ENCODE data around the gene C1orf21.
A peak's percentile ranks its signal among the peaks of the same experiment; 100 is the strongest.

The C1orf21 gene

DNA sequence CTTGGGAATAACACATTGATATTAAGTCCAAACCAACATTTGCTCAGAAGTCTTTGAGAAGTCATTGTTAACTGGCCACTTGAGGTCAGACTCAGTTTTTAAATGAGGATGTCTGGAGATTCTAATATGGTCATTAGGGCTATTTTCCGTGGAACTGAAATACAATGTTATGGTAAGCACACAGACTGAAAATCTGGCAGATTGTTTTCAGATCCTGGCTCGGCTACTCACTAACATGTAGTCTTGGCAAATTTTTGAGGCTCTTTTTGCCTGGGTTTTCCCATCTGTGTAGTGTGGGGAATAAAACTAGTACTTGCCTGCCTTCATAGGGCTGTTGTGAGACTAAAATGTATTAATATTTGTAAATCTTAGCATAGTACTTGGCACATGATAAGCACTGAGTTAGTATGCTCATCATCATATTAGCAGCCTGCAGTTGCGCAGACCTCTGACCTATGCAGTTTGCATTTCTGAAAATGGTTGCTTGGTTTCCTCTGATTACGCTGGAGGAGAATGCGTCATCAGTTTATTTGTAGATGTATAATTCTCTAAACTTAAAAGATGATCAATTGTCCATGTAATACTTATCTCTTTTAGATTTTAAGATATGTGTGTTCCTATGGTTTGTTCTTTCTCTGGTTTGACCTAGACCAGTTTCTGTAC is 100.8 kb downstream of the C1orf21 start:
- no peak for DNase-seq

DNA sequence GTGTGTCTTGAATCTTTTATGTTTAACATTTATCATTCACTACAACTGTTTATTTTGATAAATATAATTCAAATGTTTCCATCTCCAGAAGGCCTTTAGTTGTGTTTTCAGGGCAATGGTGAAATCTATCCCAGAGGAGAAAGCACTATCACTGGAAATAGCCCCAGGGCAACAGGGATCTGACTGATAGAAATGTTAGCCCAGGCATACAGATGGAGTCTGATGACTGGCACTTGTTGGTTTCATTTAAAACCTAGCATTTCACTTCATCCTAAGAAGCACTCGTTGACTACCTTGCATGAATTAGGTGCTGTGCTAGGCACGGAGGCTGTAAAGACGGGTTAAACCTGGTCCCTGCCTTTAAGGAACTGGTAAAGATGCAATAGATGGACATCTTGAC is 103.1 kb downstream of the C1orf21 start:
- DNase-seq: no peak

DNA sequence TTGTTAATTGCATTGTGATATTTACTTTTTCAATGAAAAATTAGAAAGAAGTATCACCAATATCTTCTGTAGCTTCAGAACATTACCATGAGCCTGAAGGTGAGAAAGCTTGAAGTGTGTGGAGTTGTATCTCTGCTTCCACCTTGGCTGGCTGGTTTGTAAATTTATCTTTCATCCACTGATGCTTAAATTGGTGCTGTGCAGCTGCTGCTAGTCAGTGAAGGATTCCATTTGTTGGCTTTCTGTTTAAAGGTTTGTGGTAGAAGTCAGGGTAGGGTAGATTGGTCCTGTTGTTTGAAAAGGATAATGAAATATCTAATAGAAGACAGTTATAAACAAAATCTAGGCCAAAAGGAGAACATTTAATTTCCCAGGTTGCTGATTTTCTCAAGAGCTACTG is 105.7 kb downstream of the C1orf21 start:
- DNase-seq: no peak

DNA sequence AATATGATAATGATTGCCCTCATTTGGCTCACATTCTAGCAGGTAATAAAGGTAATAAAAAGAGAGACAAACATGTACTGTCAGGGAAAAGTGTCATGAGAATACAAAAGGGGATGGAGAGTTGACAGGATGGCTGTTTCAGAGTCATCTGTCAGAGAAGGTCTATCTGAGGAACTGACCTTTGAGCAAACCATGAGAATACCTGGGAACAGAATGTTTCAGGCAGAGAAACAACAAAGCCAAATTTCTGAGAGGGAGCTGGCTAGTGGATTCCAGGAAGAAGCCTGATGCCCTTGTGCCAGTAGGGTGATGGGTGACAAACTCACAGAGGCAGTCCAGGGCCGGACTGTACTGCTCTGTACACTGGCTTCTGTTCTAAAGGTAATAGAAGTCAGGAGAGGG is 107.2 kb downstream of the C1orf21 start:
- no peak for DNase-seq

DNA sequence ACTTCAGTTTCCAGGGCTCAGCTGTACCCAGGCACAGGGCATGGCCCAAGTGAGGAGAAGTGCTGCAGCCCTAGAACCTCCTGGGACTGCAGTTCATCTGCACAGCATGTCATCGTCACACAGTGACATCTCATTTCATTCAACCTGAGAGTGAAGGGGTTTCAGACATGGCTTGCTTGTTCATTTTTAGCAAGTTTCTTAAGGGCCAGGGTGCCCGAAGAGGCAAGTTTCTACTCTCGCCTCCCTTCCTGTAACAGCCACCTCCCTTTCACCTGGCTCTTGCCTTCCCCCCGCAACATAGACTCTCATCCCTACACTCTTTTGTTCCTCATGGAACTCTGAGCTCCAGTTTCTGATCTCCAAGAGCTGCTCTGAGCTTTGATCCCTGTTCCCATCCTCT is 108.1 kb downstream of the C1orf21 start:
- DNase-seq: no peak

DNA sequence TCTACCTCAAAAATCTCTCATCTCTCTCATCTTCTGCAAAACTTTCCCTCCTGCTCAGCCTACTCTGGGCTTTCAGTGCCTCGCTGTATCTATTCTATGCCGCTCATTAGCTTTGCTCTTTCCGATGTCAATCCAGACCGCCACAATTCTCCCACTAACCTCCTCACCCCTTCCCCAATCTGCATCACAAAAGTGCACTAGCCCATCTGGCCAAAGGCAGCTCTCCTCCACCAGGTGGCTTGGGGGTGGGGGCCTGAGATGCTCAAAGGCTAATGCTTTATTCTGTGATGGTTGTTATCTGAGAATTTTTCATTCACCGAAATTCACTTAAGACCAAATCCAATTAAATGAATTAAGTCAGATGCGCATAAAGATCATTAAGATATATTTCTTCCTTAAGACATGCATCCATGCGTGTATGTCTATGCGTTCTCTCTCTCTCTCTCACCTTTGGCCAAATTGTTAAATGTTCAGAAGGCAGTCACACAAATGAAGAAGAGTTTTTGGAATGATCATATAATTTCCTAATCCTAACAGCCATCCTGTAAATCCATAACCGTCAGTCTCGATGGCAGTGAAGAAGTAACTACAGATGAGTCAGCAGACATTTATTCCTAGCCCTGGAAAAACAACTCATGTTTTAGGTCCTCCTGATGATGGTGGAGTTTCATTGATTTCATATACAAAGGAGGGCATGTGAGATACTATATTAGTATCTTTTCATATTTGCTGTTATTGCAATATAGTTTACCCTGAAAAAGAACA is 111.3 kb downstream of the C1orf21 start:
- DNase-seq: no peak

DNA sequence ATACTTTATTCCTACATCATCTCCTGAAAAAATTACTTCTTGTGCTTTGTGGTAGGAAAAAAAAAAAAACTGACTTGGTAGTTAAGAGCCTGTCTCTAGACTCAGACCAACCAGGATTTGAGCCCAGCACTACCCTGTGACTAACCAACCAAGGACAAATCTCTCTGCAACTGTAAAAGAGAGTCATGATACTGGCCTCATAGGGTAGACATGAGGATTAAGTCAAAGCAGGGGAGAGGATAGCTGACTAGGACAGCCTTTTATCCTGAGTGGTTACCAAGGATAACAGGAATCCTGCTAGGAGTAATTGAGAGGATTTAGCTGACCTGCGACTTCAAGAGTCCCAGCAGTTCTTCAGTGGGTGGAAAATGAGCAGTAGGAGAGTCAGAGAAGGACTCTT is 112.8 kb downstream of the C1orf21 start:
- DNase-seq: no peak

DNA sequence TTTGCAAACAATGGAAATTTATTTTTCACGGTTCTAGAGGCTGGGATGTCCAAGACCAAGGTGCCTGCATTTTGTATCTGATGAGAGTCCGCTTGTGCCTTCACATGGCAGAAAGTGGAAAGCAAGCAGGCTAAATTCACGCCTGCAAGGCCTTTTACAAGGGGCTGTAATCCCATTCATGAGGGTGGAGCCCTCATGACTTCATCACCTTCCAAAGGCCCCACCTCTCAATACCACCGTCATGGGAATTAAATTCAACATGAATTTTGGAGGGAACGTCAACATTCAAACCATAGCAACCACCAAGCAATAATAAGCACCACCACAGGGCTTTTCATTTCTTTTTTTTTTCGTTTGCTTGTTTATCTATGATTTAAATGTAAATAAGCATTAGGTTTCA is 115.3 kb downstream of the C1orf21 start:
- no peak for DNase-seq

DNA sequence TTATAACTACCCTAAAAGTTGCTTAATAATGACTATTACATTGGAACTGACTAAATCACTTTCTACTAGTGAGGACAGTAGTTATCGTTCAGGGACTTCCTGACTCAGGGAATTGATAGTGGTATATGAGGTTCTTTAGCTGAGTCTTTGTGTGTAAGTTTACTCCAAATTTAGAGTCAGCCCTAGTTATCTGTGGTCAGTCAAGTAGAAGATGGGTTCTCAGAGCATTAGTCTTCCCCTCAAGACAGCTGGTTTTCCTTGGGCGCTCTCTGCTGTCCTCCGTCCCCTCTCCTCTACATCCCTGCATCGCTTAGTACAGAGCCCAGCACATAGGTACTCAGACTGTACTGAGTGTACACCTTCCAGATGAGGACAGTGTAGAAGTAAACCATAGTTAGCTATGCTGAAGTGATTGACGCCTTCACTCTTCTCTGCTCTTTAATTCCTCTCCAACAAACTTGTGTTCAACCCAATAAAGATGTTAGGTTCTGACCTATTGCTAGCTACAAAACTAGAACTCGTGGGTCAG is 116.5 kb downstream of the C1orf21 start:
- DNase-seq: peak in 1 of 2 donors; percentile 12

DNA sequence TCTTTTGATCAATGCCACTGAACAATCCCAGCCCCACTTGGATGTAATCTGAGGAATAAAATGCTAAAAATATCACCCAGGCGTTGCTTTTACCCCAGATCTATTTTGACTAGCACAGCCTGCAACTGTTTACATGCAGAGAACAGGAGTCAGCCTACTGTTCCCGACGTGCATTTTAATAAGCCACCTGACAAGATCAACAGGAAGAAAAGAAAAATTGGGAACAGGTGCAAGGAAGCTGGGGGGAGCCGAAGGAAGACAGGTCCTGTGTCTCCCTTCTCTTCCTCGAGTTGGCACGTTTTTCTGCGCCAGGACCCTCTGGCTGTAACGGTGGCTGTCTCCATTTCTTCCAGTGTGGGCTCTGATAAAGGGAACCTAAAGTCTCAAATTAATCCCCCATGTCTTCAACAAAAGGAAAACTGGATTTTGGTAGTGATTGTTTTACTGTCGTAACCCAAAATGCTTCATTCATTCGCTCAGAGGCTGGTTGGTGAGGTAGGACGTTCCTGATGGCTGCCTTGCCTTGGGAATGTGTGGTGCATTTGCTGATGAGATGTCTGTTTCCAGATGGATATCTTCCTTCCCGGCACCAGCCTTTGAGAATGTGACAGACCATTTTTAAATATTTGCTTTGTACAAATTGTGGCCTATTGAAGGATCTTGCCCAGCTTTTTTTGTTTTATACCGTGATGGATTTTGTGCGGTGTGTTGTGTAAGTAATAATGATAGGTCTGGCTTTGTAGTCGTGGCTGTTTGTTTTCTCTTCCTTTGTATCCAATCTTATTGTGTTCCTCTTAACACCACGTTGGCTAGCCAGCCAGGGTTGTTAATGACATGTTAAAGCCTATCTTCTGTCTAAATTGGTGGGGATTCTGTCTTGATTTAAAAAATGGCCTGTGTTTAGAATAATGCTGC is 117.5 kb downstream of the C1orf21 start:
- no peak for DNase-seq

DNA sequence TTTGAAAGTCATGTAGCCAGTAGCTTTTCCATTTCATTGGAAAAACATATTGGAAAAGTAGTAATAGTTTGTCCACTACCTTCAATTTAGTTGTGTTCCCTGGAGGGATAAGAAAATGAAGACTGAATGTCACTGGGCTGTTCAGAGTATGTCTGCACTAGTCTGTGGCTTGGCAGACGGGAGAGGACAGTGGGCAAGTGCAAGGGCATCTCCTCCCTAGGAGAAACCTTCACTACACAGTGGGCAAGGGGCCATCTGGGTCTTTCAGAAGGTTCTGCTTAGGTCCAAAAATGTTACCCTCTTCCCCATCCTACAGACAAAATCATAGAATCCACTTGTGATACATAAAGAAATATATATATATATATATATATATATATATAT is 118.1 kb downstream of the C1orf21 start:
- DNase-seq: no peak

DNA sequence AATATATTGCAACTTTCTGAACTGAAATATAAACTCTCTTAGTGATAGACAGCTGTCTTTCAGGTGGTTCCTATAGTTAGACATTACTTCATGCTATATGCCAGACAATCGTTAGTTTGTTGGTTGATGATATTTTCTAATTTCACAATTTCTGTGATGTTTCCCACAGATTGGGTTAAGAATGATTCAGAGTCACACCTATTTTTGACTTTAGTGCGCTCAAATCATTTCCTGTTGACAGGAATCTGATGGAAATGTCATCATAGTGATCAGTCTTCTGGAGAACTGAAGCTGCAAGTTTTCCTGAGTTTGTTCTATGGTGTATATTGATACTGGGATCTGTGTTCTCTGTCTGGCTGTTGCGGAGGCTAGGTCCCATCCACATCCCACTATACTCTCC is 119.7 kb downstream of the C1orf21 start:
- no peak for DNase-seq

DNA sequence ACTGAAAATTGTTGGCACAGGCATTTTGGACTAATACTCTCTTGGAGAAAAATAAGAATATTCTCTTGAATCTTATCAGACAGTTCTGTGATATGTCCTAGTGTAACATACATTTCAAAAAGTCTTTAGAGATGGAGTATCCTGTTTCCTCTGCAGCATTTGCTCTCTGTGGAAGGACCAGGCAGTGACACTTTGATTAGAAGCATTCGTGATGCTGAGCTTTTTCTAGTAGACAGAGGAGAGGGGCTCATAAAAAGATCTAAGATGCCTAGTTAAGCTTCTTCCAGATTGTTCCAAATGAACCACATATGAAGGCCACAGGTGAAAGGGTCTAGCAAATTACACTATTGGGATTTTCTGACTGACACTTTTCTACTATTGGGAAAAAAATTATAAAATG is 120.3 kb downstream of the C1orf21 start:
- no peak for DNase-seq

DNA sequence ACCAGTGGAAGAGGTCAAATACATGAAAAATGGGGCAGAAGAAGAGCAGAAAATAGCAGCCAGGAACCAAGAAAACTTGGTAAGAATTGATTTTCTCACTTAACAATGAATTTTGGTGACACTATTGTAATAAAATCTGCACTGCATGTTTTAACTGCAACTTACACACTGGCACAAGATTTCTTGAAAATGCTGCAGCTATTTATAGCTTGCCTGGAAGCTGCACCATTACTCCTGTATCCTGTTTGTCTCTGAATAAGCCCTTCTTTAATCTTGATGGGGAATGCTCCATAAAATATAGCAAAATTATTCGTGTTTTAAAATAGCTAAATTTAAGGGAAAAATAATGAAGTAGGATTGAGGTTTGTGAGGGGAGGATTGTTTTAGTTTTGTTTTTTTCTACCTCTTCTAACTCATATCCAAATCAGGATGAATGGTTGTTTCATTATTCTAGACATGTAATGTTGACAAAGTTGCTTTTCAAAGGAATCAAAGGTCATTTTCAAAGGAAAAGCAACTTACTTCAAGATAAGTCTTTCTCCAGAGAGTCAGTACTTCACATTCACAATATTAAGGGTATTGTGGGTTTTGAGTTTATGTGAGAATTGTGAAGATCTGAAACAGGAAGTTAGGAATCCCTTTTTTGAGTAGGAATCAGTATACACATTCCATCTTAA is 120.9 kb downstream of the C1orf21 start:
- DNase-seq: no peak

DNA sequence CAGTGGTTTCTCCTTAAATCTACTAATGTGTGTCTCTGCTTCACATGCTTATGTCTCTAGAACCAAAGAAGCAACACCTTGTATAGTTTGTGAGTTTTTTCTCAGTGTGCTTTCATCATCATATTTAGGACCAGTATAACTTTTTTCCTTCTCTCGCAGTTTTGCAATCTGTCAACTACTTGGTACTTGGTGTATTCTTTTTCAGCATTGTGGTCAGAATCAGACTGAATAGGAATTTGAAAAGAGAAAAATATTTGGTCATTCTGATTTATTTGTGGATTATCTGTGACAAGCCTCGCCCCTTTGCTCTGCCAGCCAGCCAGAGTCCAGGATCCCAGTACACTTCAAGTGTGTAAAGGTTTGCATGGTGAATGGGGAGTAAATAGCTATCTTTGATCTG is 122.3 kb downstream of the C1orf21 start:
- no peak for DNase-seq

DNA sequence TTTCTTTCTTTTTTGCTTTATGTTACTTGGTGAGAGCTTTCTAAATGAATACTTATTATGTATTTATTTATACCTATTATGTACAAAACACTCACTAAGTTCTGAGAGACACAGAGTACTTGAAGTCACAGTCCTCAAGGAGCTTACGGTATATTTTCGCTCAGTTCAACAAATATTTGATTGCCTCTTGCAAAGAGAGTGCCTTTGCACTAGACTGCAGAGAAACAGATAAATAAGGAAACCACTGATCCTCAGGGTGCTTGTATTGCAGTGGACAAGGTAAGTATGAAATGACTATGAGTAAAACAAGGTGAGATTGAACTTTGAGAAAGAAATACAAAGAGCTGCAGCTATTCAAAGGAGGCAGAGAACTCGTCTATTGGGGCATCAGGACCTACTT is 123.3 kb downstream of the C1orf21 start:
- no peak for DNase-seq

DNA sequence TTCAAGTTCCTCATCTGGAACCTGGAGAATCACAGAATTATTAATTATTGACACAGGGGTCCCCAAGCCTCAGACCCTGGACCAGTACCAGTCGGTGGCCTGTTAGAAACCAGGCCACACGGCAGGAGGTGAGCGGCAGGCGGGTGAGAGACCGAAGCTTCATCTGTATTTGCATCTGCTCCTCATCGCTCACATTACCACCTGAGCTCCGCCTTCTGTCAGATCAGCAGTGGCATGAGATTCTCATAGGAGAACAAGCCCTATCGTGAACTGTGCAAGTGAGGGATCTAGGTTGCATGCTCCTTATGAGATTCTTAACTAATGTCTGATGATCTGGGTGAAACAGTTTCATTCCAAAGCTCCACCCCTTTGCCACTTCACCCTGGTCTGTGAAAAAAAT is 125.9 kb downstream of the C1orf21 start:
- DNase-seq: no peak

DNA sequence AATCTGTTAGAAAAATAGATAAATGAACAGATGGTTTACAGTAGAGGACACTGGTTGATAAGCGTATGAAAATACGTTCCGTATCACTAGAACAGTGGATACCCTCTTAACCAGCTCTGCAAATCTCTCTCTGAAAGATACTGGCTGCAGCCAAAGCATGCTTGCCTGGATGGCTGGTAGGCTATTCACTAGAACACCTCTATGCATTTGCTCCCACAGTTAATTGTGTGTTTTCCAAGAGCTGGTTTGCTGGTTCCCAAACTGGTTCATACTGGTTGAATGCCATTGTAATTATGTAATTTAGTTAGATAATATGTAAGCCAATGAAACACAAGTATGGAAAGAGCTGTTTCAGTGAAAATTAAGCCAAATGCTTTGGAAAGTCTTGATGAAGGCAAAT is 126.6 kb downstream of the C1orf21 start:
- DNase-seq: no peak

DNA sequence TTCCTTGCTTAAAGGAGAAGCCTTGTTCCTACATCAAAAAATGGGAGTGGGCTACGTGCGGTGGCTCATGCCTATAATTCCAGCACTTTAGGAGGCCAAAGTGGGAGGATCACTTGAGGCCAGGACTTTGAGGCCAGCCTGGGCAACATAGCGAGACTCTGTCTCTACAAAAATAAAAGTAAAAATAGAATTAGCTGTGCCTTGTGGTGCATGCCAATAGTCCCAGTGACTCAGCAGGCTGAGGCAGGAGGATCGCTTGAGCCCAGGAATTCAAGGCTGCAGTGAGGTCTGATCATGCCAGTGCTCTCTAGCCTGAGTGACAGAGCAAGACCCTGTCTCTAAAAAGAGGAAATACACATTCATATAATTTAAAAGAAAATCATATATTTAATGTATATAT is 127.1 kb downstream of the C1orf21 start:
- no peak for DNase-seq

DNA sequence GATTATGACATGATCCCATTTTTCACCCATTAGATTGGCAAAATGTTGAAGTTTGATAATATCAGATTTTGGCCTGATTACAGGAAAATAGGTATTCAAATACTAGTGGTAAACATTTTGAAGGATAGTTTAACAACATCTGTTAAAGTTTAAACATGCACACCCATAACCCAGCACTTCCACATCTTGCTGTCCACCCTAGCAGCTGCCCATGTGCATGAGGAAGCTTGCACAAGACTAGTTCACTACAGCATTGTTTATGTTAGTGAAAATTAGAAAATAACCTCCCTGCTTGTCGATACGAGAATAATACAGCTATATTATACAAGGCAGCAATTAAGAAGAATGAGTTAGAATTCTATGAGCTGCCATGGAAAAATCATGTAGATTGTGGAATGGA is 127.6 kb downstream of the C1orf21 start:
- DNase-seq: peak; percentile 37 to 38

DNA sequence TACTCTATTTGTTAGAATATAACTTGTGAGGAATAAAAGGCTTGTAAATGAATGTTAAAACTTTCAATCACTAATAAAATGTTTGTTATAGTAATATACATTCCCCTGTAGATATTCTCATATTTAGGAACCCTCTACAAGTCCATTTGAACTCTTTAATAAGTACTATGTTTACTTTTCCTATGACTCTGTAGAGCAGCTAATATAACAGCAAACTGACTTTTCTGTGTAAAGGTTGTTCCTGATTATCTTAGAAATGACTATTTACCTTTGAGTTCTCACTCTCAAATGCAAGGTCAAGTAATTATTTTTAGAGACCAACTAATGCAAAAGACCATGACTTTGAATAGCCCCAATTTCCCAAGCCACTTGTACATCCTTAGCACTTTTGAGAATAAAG is 130.3 kb downstream of the C1orf21 start:
- no peak for DNase-seq

DNA sequence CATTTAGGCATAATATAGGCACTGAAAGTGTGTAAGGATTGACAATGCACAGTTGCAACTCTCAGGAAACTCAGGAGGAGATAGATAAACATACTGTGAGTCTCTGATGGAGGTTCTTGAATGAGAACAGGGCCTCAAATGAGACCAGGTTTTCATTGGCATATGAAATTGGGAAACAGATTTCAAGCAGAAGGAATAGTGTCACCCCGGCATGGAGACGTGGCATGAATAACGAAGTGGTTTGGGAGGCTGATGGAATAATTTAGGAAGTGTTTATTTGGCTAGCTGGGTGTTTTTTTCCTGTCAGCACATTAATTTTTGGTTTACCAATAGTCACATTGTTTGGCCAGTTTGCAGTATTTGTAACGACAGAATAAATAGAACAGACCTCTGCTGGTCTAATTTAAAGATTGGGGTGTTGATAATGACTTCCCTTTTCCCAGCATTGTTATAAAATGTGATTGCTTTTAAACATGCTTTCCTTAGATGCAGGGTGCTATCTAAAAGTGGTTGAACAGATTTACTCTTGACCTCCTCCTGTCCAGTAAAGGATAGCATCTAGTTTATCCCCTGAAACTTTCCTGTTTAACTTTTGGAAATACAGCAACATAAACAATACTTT is 132.0 kb downstream of the C1orf21 start:
- no peak for DNase-seq
